ENCODE results near the gene PPP1R7.
A peak's percentile ranks its signal among the peaks of the same experiment; 100 is the strongest.
"Not testable (repeated sequence)": the region's sequence is repeated elsewhere in the genome, so short reads cannot be mapped to it uniquely, and the experiment has no call there.

The PPP1R7 gene, protein sequence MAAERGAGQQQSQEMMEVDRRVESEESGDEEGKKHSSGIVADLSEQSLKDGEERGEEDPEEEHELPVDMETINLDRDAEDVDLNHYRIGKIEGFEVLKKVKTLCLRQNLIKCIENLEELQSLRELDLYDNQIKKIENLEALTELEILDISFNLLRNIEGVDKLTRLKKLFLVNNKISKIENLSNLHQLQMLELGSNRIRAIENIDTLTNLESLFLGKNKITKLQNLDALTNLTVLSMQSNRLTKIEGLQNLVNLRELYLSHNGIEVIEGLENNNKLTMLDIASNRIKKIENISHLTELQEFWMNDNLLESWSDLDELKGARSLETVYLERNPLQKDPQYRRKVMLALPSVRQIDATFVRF

DNA sequence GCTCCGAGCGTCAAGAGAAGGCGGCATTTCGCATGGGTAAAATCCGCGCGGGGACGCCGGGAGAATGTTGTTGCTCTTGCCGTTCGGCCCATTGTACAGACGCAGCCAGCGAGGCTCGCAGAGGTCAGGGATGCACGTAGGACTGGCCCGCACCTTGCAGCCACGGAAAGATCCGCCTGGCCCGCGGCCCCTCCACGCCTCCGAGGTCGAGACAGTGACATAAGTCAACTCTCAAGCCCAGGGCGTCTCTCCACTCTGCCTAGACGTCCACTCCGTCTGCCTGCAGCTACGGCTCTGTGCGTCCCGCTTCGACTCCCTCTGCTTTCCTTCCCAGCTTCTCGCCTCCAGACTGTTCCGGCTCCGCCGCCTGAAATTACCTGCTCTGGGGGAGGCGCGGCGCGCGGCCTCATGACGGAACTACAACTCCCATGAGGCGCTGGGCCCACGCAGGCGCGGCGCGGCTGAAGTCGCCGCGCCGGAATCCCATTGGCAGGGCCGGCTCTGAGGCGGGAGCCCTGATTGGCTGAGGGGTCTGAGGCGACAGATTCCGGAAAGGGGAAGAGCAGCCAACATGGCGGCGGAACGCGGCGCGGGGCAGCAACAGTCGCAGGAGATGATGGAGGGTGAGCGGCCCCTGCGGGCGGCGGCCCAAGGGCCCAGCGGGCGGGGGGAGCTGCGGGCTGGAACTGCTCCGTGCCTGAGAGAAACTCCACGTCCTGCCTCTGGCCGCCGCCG is at the start of gene PPP1R7:
Gene PPP1R7 (plus strand): TSS at position 543 of the 735 bp plus-strand sequence. CDS start 29 bp downstream, at position 572.
- DNase-seq (ENCODE audit: low spot score): peak; percentile 98

DNA sequence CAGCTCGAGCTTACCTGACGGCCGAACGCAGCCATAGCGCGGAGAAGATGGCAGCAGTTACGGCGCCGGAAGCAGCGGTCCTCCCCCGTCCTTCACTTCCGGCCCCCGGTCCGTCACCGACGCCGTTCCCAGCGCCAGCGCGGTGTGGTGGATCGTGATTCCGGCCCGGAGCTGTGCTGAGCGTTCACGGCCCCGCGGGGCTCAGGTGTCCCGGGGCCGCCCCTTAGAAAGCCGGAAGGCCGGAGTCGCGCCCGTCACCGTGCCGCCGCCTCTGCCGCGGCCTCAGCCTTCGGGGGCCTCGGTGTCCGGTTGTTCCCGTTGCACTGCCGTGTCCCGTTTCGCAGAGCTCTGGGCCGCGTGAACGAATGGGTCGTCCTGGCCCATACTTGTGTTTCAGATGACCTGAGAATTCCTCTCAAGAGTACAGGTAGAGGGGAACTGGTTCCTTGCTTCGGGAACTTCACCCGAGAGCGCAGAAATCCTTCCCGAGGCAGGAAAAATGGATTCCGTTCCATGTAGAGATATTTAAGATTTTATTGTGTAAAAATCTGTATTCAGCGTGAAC is 47.9 kb upstream of the PPP1R7 start, which contains the start of gene MTERF4:
Gene MTERF4 (minus strand): TSS at position 49 of the 565 bp plus-strand sequence. CDS start 14 bp downstream, at position 35.
- DNase-seq (ENCODE audit: low spot score): peak; percentile 90

DNA sequence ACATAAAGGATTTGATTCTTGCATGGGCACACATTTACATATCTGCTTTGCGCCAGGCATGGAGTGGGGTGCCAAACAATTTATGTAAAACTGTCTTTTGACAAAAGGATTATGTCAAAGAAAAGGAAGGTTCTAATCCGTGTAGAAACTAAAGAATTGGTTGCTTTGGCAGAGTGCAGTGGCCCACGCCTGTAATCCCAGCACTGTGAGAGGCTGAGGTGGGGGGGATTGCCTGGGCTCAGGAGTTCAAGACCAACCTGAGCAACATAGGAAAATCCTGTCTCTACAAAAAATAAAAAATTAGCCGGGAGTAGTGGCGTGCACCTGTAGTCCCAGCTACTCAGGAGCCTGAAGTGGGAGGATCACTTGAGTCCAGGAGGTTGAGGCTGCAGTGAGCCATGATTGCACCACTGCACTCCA is 47.1 kb upstream of the PPP1R7 start:
- no peak for DNase-seq (ENCODE audit: low spot score)

DNA sequence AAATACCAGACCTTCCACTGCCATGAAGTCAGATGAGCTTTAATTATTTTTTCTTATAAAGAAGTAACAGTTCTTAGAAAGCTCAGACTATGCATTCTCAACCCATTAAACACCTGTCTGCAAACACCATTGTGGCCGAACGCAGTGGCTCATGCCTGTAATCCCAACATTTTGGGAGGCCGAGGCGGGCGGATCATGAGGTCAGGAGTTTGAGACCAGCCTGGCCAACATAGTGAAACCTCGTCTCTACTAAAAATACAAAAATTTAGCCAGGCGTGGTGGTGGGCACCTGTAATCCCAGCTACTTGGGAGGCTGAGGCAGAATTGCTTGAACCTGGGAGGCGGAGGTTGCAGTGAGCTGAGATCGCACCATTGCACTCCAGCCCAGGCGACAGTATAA is 45.7 kb upstream of the PPP1R7 start:
- not testable (repeated sequence) for DNase-seq (ENCODE audit: low spot score)

DNA sequence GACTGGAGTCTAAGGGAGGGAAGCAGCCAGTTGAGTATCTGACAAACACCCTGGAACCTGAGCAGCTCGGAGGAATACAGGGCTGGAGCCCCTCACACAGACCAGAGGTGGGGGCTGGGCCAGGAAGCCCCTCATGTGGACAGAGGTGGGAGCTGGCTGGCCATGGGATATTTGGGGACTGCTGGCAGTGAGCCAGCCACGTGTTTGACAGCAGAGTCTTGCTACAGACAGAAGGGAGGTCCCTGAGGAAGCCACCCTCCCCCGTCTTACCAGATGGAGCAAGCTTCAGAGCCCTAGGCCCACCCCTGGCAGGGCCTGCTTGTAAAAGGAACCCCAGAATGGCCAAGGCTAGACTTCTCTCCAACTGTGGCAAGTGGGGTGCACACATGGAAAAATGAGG is 44.6 kb upstream of the PPP1R7 start:
- no peak for DNase-seq (ENCODE audit: low spot score)

DNA sequence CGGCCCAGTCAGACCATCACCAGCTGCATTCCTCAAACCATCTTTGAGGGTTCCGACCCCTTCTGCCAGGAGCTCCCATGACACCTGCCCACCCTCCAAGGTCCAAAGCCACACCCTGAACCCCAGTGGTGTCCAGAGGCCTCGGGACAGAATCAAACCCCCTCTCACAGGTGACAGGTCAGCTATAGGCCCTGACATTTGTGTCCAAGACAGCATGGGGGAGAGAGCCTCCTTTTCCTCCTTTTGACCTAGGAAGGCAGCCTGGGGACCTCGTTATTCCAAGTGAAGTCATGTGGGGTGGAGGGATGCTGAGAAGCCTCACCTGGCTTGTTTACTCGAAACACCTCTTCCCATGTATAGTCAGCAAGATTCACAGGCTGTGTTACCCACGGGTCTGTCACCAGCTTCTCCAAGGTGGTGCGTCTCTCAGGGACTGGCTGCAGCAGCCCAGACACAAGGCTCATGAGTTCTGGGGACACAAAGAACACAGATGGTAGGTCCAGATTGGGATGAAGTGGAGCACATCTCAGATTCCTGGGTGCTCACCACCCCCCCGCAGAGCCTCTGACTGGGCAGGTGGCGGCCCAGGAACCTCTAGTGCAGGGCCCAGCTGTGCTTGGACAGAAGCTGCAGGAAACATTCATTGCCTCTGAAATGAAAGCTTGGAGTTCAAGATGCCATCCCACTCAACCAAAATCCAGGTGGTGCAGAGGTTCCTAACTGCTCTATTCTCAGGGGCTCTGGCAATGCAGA is 43.1 kb upstream of the PPP1R7 start:
- no peak for DNase-seq (ENCODE audit: low spot score)

DNA sequence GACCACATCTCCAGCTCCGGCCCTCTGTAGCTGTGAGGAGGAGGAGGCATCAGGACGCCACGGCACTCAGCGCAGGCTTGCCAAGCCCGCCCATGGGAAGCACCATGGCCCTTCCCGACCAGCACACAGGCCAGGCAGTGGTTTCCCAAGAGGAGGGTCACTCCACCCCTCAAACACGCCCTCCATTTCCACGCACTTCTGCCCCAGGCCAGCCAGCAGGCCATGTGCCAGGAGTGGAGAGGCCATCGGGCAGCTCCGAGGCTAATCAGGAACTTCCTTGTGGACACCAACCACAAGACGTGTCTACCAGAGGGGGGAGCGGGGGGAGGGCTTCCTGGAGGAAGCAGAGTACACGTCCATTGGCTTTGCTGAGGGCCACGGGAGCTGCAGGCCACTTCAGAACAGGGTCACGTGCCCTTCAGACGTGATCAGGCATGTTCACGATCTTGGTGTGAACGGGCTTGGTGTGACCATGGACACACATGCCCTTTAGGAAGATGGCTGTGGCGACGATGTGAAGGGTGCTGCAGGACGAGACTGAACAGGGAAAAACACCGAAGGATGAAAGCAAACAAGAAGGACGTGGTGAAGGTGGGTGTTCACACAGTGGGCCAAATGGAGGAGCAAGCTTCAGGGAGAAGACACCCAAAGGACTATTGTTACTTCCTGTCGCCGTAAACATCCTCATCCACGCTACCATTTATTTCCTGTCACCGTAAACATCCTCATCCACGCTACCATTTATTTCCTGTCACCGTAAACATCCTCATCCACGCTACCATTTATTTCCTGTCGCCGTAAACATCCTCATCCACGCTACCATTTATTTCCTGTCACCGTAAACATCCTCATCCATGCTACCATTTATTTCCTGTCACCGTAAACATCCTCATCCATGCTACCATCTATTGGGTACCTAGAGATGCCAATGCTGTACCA is 41.7 kb upstream of the PPP1R7 start:
- peak; percentile 19 for DNase-seq (ENCODE audit: low spot score)

DNA sequence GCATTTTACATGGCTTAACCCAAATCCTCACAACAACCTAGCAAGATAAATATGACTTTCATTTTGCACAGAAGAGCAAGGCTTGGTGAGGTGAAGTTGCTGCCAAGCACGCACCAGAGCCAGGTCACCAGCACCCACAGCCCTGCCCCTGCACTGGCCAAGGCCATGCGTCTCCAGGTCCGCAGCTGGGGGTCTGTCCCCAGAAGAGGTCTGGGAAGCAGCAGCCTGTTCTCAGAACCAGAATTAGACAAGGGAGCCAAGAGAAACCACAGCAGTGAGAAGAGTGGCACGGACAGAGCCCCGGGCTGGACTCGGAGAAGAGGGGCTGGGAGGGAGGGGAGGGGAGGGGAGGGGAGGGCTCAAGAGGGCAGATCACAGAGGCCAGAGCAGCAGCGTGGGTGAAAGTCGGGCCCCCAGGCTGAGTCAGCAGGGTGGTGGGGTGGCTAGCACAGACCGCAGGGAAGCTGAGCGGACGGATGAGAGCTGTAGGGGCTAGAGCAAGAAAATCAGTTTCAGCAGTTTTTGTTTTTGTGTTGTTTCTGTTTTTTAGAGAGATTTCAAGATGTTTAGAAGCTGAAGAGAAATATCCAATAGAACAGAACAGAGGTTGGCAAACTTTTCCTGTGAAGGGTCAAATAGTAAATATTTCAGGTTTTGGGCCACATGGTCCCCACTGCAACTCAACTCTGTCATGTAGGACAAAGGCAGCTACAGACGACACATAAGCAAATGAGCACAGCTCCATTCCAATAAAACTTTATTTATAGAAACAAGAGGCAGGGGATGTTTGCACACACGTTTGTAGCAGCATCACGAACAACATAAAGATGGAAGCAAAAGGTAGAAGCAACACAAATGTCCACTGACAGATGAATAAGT is 40.8 kb upstream of the PPP1R7 start:
- DNase-seq (ENCODE audit: low spot score): no peak

DNA sequence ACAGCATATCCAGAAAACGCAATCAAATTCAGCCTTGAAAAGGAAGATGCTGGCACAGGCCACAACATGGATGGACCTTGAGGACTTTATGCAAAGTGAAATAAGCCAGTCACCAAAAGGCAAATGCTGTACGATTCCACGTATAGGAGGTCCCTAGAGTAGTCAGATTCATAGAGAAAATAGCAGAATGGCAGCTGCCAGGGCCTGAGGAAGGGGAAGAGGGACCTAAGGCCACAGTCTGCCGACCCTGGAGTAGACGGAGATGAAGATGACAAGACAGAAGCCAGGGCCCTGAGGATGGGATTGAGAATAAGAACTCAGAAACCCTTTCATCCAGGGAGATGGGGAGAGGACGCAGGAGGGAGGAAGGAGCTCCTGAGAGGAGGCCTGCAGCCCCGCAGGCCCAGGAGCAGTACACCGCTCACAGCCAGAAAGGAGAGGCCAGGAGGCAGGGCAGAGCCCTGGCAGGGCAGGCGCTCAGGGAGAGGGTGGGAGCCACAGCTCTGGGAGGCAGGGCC is 40.1 kb upstream of the PPP1R7 start:
- no peak for DNase-seq (ENCODE audit: low spot score)

DNA sequence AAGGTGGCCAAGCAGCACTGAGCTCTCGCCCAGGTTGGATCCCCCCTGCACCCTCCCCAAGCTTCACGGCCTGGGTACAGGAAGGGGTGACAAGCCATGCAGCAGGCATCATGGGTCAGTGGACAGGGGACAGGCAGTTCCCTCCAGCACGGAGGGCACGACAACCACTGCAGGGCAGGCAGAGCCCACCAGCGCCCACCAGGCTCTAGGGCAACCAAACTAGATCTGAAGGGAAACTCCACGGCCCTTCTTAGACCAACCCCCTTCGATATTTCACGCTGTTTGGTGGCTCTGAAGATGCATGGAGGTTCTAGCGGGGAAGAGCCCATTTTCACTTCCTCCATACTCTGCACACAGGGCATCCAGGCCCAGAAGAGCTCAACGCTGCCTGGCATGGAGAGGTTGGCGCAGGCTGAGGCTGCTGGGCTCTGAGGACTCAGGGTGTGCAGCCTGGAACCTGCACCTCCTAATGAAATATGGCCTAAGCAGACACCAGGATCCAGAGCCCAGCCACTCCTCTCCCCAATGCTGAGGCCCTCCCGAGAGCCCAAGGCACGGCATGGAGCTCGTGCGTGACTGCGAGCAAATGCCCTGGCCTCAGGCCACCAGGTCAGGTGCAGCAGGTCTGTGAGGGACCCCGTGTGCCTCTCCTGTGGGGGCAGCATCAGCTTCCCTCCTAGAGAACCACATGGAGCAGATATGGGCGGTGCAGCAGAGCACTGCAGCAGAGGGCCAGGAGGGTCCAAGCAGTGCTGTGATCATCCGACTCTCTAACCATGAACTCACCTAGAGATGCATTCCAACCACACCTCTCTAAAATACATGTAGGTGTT is 39.4 kb upstream of the PPP1R7 start:
- no peak for DNase-seq (ENCODE audit: low spot score)

DNA sequence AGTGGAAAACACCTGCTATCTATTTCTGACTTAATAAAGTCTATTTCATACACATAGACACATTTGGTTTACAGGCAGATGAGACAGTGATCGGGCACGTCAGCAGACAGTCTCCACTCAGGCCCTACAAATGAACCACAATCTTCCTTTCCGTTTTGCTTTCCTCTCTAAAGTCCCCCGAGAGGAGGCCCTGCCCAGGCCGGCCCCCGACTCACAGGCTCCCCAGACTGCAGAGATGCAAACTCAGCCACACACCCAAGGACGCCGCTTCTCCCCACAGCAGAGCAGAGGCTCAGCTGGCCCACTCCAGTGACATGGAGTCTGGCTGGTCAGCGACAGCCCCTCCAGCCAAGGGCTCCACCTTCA is 38.8 kb upstream of the PPP1R7 start:
- DNase-seq (ENCODE audit: low spot score): no peak

DNA sequence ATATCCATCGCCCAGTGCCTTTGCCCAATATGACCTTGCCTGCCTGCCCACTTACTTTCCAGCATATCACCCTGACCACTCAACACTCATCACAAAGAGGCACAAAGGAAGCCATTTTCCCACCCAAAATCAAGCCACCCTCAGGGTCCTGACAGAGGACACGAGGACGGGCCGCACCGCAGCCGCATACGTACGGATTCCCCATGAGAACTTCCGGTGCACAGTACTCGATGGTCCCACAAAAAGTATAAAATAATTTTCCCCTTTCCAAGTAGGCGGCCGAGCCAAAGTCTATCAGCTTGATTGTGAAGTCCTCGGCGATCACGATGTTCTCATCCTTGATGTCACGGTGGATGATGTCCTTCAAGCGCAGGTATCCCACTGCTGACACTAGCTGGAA is 38.2 kb upstream of the PPP1R7 start:
- no peak for DNase-seq (ENCODE audit: low spot score)

DNA sequence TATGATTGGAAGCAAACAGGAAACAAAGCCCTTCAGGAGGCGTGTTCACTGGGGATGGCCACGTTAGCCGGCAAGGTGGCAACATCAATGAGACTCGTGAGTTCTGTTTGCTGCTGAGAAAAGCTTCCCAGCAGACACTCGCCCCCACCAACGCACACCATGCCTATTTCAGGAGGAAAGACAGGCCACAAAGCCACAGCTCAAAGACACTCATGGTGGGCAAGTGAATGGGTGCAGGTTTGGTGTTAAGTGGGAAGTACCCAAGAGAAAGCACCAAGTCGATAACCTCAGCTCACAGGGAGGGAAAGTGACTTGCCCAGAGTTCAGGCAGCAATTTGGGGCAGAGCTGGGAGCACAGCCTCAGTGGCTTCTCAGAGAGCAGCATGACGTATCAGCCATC is 37.7 kb upstream of the PPP1R7 start:
- no peak for DNase-seq (ENCODE audit: low spot score)

DNA sequence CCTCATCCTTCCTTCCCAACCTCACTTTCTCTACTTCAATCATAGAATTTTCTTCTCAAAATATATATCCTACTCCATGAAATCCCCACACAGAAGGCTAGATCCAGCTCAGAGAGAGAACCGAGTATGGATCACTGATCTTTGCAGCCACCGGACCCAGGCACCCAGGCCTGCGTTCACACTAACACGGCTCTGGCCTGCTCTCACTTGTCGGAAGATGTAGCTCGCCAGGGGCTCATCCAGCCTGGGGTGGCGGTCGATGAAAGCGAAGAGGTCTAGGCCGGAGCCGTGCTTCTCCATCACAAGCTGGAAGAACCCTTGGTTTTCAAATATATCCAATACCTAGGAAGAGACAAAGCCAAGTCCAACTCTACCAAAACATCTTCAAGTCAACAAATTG is 35.4 kb upstream of the PPP1R7 start:
- no peak for DNase-seq (ENCODE audit: low spot score)

DNA sequence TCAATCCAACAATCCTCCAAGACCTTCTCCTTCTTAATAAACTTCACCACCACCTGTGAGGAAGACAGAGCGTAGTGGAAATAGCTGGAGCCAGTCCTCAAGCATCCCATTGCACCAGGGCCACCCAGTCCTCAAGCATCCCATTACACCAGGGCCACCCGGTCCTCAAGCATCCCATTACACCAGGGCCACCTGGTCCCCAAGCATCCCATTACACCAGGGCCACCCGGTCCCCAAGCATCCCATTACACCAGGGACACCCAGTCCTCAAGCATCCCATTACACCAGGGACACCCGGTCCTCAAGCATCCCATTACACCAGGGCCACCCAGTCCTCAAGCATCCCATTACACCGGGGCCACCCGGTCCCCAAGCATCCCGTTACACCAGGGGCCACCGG is 34.9 kb upstream of the PPP1R7 start:
- no peak for DNase-seq (ENCODE audit: low spot score)

DNA sequence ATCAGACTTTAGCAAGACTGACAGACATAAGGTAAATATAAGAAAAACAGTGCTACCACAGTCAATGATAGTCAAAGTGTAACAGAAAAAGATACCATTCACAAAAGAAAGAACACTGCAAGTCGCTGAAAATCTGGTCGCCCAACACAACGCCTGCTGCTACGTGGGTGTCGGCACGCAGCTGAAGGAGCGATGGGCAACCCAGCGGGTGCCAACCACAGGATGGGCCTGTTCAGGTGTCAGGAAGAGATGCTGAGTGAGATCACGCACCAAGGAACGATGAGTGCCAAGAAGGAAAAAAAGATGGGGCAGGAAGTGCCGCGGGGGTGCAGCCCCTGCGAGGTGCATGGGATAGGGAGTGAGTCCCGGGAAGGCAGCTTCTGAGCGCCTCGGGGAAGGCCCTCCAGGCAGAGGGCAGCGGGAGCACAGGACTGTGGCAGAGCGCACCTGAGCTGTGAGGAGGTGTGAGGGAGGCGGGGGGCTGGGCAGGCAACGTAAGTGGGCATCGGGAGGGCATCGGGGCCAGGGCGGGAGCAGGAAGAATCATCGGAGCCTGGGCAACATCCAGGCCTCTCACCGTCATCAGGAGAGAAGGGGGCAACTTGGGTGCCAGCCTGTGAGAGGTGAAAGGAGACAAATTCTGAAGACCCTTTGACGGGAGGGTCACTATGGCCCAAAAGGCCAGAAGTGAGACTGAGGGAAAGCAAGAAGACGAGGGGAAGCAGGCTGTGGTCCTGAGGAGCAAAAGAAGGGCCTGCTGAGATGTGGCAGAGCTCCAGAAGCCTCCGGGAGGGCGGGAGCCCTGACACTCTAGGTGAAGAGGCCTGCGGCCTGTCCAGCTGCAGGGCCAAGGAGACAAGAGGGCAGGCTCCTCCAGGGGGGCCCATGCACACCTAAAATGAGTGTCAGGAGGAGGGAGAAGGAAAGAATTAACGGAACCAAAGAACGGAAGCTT is 33.4 kb upstream of the PPP1R7 start:
- no peak for DNase-seq (ENCODE audit: low spot score)

DNA sequence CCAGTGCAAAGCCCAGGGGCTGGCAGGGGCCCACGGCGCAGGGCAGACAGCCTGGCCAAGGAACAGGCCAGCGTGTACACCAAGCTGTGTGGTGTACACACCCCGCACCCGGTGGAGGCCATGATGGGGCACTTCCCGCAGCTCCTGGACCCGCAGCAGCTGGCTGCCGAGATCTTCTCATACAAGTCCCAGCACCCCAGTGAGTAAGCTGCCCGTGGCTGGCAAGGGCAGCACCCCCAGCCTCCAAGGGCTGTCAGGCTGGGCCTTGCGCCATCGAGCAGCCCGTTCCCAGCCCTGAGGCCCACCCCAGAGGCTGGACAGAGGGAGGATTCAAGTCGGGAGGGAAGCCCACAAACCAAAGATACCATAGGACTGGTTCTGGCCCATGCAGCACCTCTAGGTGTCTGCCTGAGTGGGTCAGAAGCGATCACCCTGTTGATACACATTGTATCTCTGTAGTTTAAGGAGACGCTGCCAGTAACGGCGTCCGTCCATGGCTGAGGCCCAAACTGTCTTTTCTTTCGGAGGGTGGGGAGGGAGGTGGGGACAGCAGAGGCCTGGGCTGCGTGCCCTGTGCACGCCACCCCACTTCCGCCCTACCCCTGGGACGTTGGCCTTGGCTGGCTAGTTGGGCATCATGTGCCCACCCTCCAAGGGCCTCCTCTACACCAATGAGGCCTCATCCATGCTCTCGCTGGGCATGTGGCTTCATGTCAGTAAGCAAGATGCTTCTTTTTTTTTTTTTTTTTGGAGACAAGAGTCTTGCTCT is 31.3 kb upstream of the PPP1R7 start:
- no peak for DNase-seq (ENCODE audit: low spot score)
